Measurements from ENCODE around the gene COTL1.

DNA sequence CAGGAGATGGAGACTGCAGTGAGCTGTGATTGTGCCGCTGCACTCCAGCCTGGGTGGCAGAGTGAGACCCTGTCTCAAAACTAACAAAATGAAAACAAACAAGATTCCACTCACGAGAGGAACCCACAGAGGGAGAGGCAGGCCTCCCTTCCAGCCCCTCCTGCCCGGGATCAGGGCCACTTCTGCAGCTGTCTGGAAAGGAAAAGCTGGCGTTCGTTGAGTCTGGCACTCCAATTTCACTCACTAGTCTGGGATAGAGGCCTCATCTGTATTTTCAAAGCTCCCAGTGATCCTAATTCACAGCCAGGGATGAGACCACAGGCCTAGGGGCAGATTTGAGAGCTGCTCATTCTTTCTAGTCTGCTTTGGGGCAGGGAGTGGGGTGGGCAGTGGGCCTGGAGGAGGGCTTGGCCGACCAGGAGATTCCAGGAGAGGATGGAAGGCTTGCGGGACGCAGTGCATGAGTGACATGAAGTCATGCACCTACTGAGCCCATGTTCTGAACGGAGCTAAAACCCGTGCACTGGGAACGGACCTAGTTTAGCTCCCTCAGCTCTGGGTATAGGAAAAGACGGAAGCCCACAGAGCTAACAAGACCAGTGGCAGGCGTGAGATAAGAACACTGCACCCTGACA, 54.0 kb downstream of the COTL1 start:
- TF ChIP-seq EZH2 (IDR thresholded peaks at IDR 0.05; ENCODE audit: insufficient read depth, low read length), result no peak
- TF ChIP-seq, protein P1, sequence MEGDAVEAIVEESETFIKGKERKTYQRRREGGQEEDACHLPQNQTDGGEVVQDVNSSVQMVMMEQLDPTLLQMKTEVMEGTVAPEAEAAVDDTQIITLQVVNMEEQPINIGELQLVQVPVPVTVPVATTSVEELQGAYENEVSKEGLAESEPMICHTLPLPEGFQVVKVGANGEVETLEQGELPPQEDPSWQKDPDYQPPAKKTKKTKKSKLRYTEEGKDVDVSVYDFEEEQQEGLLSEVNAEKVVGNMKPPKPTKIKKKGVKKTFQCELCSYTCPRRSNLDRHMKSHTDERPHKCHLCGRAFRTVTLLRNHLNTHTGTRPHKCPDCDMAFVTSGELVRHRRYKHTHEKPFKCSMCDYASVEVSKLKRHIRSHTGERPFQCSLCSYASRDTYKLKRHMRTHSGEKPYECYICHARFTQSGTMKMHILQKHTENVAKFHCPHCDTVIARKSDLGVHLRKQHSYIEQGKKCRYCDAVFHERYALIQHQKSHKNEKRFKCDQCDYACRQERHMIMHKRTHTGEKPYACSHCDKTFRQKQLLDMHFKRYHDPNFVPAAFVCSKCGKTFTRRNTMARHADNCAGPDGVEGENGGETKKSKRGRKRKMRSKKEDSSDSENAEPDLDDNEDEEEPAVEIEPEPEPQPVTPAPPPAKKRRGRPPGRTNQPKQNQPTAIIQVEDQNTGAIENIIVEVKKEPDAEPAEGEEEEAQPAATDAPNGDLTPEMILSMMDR (IDR thresholded peaks at IDR 0.05; ENCODE audit: insufficient read depth, low read depth, low read length), result no peak

Measured in astrocyte (in vitro differentiated cells and primary cell).